Endodermal cell (in vitro differentiated cells): ENCODE data around the gene GNAO1. TPM values are rescaled to one million over a fixed set of nuclear protein-coding genes. Genes with fewer than 3 reads are reported as not detected.

Experiments
- DNase-seq: peaks from one replicate; pipeline ENCODE4 v3.0.0-alpha.2; 2017
- H3K27ac ChIP-seq: 2 replicates; pipeline ENCODE4 v1.5.1; 2013; ENCODE audit warnings: mild to moderate bottlenecking, low read depth, low read length, moderate library complexity
- H3K27me3 ChIP-seq: 2 replicates; pipeline ENCODE4 v1.6.1; 2013; ENCODE audit warnings: mild to moderate bottlenecking, low read length, moderate library complexity; ENCODE audit not compliant: insufficient read depth, control insufficient read depth, poor library complexity, severe bottlenecking
- H3K36me3 ChIP-seq: 2 replicates; pipeline ENCODE4 v1.7.0; 2013; ENCODE audit warnings: mild to moderate bottlenecking, low read length, moderate library complexity; ENCODE audit not compliant: control insufficient read depth, insufficient read depth
- H3K4me1 ChIP-seq: one replicate; pipeline ENCODE4 v1.7.0; 2013; ENCODE audit warnings: low read length; ENCODE audit not compliant: control insufficient read depth, insufficient read depth
- H3K4me3 ChIP-seq: 2 replicates; pipeline ENCODE4 v1.5.1; 2013; ENCODE audit warnings: mild to moderate bottlenecking, low read length, moderate library complexity
- H3K9ac ChIP-seq: 2 replicates; pipeline ENCODE4 v1.6.1; 2013; ENCODE audit warnings: mild to moderate bottlenecking, low read length, moderate library complexity; ENCODE audit not compliant: poor library complexity, severe bottlenecking; ENCODE audit errors: extremely low read depth
- H3K9me3 ChIP-seq: 2 replicates; pipeline ENCODE4 v1.6.1; 2013; ENCODE audit warnings: mild to moderate bottlenecking, low read length, moderate library complexity; ENCODE audit not compliant: control insufficient read depth
- H3K27ac Mint-ChIP-seq: 2 replicates; pipeline ENCODE4 v1.8.0; 2020; ENCODE audit warnings: mixed read lengths
- H3K27me3 Mint-ChIP-seq: 2 replicates; pipeline ENCODE4 v1.8.0; 2021; ENCODE audit warnings: mild to moderate bottlenecking, mixed read lengths; ENCODE audit not compliant: insufficient read depth
- H3K36me3 Mint-ChIP-seq: 2 replicates; pipeline ENCODE4 v1.8.0; 2020; ENCODE audit warnings: low read depth, mixed read lengths
- H3K4me1 Mint-ChIP-seq: 2 replicates; pipeline ENCODE4 v1.8.0; 2020; ENCODE audit warnings: mixed read lengths
- H3K4me3 Mint-ChIP-seq: 2 replicates; pipeline ENCODE4 v1.8.0; 2020; ENCODE audit warnings: mild to moderate bottlenecking, moderate library complexity, mixed read lengths
- H3K9me3 Mint-ChIP-seq: 2 replicates; pipeline ENCODE4 v1.8.0; 2020; ENCODE audit warnings: mild to moderate bottlenecking, mixed read lengths
- WGBS, 2 experiments: methylation state at CpG; one replicate each; pipeline versions ENCODE4 v1.1.5 to v1.1.7; 2013; ENCODE audit warnings: missing lambda C conversion rate in 2 of 2, mixed read lengths in 1 of 2; ENCODE audit not compliant: insufficient coverage in 1 of 2, insufficient read length in 1 of 2; 5-methylcytosine and 5-hydroxymethylcytosine counted together
- total RNA-seq, 2 donors: library from RNA; stranded (reverse); fragmentation: NEBNext Ultra II Directional in 1 of 2; extraction: Animal tissue kit (Norgen Biotek cat#: 25700) in 1 of 2; gene quantifications; 2 replicates in 1 of 2; 3 replicates in 1 of 2; pipeline ENCODE4 v1.2.1, GENCODE V29; 2021
- TF ChIP-seq, protein P1 (sequence below): fragments of 200-600 bp; sonication (generic); conservative IDR thresholded peaks from 2 replicates; pipeline ENCODE4 v1.5.0; 2021; ENCODE audit warnings: antibody characterized with exemption, mild to moderate bottlenecking

GNAO1 gene
- total RNA-seq, 2 donors from 2014 or later, result 2.7 to 7.1 TPM

DNA sequence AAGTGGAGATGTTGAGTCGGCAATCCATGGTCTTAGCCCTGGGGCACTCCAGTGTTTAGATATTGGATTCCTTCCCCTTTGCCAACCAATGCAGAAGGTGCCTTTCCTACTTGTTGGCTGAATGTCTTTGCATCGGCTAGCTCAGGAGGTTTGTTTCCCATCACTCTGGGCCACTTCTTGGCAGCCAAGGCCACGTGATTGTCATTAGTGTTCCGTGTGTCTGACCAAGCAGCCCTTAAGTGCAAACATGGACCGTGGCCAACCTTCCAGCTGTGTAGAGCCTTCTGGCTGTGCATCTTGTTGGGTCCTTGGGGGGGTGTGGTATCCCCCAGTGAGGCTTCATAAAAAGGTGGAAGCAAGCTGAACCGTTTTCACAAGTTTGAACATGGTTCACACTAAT lies 66.0 kb downstream of the GNAO1 start:
- H3K27me3 ChIP-seq, result no peaks in the 10 kb centered on the region
- H3K27ac Mint-ChIP-seq, result no peak overlapping the region
- no peaks in the 10 kb centered on the region for H3K4me1 Mint-ChIP-seq
- no peak overlapping the region for H3K4me3 ChIP-seq
- no peaks in the 10 kb centered on the region for H3K36me3 ChIP-seq
- H3K27me3 Mint-ChIP-seq, result no peaks in the 10 kb centered on the region
- H3K4me1 ChIP-seq, result no peaks in the 10 kb centered on the region
- H3K36me3 Mint-ChIP-seq, result no peaks in the 10 kb centered on the region
- no peaks in the 10 kb centered on the region for H3K9me3 Mint-ChIP-seq
- no peak for DNase-seq
- 90 to 100% methylated on average over 3 to 6 of the region's 6 CpGs for WGBS, 2 experiments
- TF ChIP-seq, protein P1, sequence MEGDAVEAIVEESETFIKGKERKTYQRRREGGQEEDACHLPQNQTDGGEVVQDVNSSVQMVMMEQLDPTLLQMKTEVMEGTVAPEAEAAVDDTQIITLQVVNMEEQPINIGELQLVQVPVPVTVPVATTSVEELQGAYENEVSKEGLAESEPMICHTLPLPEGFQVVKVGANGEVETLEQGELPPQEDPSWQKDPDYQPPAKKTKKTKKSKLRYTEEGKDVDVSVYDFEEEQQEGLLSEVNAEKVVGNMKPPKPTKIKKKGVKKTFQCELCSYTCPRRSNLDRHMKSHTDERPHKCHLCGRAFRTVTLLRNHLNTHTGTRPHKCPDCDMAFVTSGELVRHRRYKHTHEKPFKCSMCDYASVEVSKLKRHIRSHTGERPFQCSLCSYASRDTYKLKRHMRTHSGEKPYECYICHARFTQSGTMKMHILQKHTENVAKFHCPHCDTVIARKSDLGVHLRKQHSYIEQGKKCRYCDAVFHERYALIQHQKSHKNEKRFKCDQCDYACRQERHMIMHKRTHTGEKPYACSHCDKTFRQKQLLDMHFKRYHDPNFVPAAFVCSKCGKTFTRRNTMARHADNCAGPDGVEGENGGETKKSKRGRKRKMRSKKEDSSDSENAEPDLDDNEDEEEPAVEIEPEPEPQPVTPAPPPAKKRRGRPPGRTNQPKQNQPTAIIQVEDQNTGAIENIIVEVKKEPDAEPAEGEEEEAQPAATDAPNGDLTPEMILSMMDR, result no peak
- H3K9ac ChIP-seq, result no peak overlapping the region
- no peak overlapping the region for H3K4me3 Mint-ChIP-seq
- no peaks in the 10 kb centered on the region for H3K9me3 ChIP-seq
- no peak overlapping the region for H3K27ac ChIP-seq

DNA sequence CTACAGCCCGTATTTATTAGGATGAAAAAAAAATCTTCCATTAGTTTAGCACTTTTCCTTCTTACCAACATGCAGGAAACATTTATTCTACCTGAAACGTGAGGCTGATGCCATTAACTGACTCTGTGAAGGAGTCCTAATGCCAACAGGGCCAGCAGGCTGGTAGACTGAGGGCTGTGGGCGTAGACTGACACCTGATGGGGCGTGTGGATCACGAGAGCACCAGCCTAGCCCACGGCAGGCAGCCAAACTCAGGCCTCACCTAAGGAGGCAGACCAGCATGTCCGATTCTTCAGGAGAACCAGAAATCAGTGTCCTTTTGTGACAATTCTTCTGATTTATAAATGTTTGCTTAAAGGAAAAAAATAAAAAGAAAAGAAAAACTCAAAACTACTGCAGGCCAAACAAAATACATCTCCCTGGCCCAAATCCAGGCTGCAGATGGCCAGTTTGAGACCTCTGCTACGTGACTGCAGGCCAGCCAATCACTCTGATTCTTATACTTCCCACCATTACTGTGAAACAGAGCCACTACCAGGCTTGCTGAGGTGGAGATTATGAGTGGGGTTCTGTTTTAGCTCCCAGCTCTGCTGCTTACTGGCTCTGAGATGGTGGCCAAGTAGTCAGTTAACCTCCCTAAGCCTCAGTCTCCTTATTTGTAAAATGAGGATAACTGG lies 66.5 kb downstream of the GNAO1 start:
- Histone ChIP-seq H3K27me3 (no peaks in the 10 kb centered on the region), H3K9me3 (no peaks in the 10 kb centered on the region), H3K36me3 (no peaks in the 10 kb centered on the region), H3K4me1 (no peaks in the 10 kb centered on the region), H3K9ac (no peak overlapping the region), H3K27ac (no peak overlapping the region), H3K4me3 (no peak overlapping the region)
- Mint-ChIP-seq H3K4me1 (no peaks in the 10 kb centered on the region), H3K4me3 (no peak overlapping the region), H3K36me3 (no peaks in the 10 kb centered on the region), H3K9me3 (no peaks in the 10 kb centered on the region), H3K27me3 (no peaks in the 10 kb centered on the region), H3K27ac (no peak overlapping the region)
- WGBS, 2 experiments, result 89 to 90% methylated on average over 6 to 8 of the region's 8 CpGs
- TF ChIP-seq, protein P1, result no peak
- DNase-seq, result no peak

GRCh38 chr16:56258508-56259424 lies 67.5 kb downstream of the GNAO1 start:
- H3K9me3 ChIP-seq, result no peaks in the 10 kb centered on the region
- TF ChIP-seq, protein P1, result no peak
- Mint-ChIP-seq H3K27ac (peak overlapping the region; percentile 36), H3K36me3 (no peaks in the 10 kb centered on the region), H3K27me3 (no peaks in the 10 kb centered on the region), H3K4me3 (no peak overlapping the region), H3K4me1 (no peaks in the 10 kb centered on the region), H3K9me3 (no peaks in the 10 kb centered on the region)
- no peaks in the 10 kb centered on the region for H3K36me3 ChIP-seq
- no peaks in the 10 kb centered on the region for H3K4me1 ChIP-seq
- H3K4me3 ChIP-seq, result no peak overlapping the region
- no peak overlapping the region for H3K9ac ChIP-seq
- H3K27ac ChIP-seq, result peak overlapping the region; percentile 51
- no peaks in the 10 kb centered on the region for H3K27me3 ChIP-seq
- DNase-seq, result no peak
- WGBS, 2 experiments, result 91 to 95% methylated on average over 5 to 8 of the region's 8 CpGs
